HepG2 (cell line): ENCODE measurements around the gene DPH5. TPM values are rescaled to one million over a fixed set of nuclear protein-coding genes. Genes with fewer than 3 reads are reported as not detected.

Experiments
- ATAC-seq: fragments of 200-7000 bp; cut with Tn5 transposase; 3 replicates; pipeline ENCODE4 v1.9.1; 2020; ENCODE audit warnings: mild to moderate bottlenecking, moderate library complexity
- BruUV-seq: library from RNA; stranded (reverse); fragments of 400-500 nt; replicated peaks from 2 replicates; lab custom pipeline; 2021; lab: Mats Ljungman, UMichigan
- CTCF ChIA-PET: fragments of 300-600 bp; formaldehyde crosslinking; extraction: SDS; loops from one replicate; lab custom pipeline; 2021; ENCODE audit warnings: low total read pairs, inconsistent platforms, low intra/inter-chr PET ratio; lab: Yijun Ruan, JAX
- POLR2A ChIA-PET: fragments of 350-600 bp; sonication (Branson Sonifier 250); formaldehyde crosslinking; loops from one replicate; lab custom pipeline; 2020; ENCODE audit warnings: antibody characterized with exemption, inconsistent platforms; lab: Yijun Ruan, JAX
- DNase-seq: peaks from one replicate; pipeline ENCODE4 v3.0.0-alpha.2; 2015; ENCODE audit warnings: low spot score
- FAIRE-seq: peaks from 3 replicates; lab custom pipeline; 2011; peaks lifted over from hg19 to GRCh38; lab: Jason Lieb, UNC
- H2AFZ ChIP-seq: one replicate; pipeline ENCODE4 v1.6.1; 2011; ENCODE audit warnings: low read length, inconsistent platforms
- H3K27ac ChIP-seq: fragments of 300-600 bp; 3 replicates; pipeline ENCODE4 v1.8.0; 2011; ENCODE audit warnings: mixed run types, mild to moderate bottlenecking, mixed read lengths, low read length, inconsistent platforms; ENCODE audit not compliant: insufficient read depth; ENCODE audit errors: extremely low read length
- H3K27me3 ChIP-seq, 2 experiments: fragments of 200-600 bp in 1 of 2; 2 replicates in 1 of 2; 3 replicates in 1 of 2; pipeline versions ENCODE4 v1.6.0 to v1.8.0; 2011; ENCODE audit warnings: low read length in 2 of 2, mild to moderate bottlenecking in 2 of 2, moderate library complexity in 2 of 2, inconsistent platforms in 1 of 2; ENCODE audit not compliant: insufficient read depth in 2 of 2, control insufficient read depth in 1 of 2
- H3K36me3 ChIP-seq, 2 experiments: fragments of 200-600 bp in 1 of 2; replicated peaks in 1 of 2; 2 replicates in 1 of 2; 3 replicates in 1 of 2; pipeline versions ENCODE4 v1.5.1 to v1.8.0; 2011; ENCODE audit warnings: low read length in 2 of 2, inconsistent platforms in 1 of 2; ENCODE audit not compliant: insufficient read depth in 2 of 2, control insufficient read depth in 1 of 2
- H3K4me1 ChIP-seq: 2 replicates; pipeline ENCODE4 v1.5.1; 2012; ENCODE audit warnings: low read length, inconsistent platforms; ENCODE audit not compliant: insufficient read depth
- H3K4me2 ChIP-seq: 2 replicates; pipeline ENCODE4 v1.6.0; 2011; ENCODE audit warnings: low read depth, low read length, inconsistent platforms
- H3K4me3 ChIP-seq, 3 experiments: fragments of 200-600 bp in 1 of 3; sonication (generic), shearing (Covaris generic) in 1 of 3; replicated peaks in 1 of 3; 2 replicates each; pipeline ENCODE4 v1.5.1; 2011 to 2016; ENCODE audit warnings: low read length in 3 of 3, inconsistent platforms in 2 of 3, low read depth in 2 of 3, mild to moderate bottlenecking in 2 of 3, control low read depth in 1 of 3, mixed read lengths in 1 of 3; ENCODE audit not compliant: insufficient read depth in 1 of 3
- H3K79me2 ChIP-seq: one replicate; pipeline ENCODE4 v1.6.1; 2011; ENCODE audit warnings: low read length, inconsistent platforms; ENCODE audit not compliant: insufficient read depth
- H3K9ac ChIP-seq: 2 replicates; pipeline ENCODE4 v1.6.0; 2011; ENCODE audit warnings: mild to moderate bottlenecking, low read depth, low read length, inconsistent platforms; ENCODE audit not compliant: insufficient read depth
- H3K9me3 ChIP-seq: 2 replicates; pipeline ENCODE4 v1.5.1; 2012; ENCODE audit warnings: mild to moderate bottlenecking, low read length
- H4K20me1 ChIP-seq: 2 replicates; pipeline ENCODE4 v1.6.0; 2011; ENCODE audit warnings: inconsistent platforms, mild to moderate bottlenecking, low read length, moderate library complexity; ENCODE audit not compliant: insufficient read depth
- CREBL2 ChIP-seq: sonication (generic); formaldehyde crosslinking; IDR thresholded peaks from 2 replicates; pipeline ENCODE4 v1.8.1; 2023; ENCODE audit warnings: missing genetic modification reagents, mild to moderate bottlenecking, borderline replicate concordance
- DNMT1 ChIP-seq: sonication (generic); formaldehyde crosslinking; IDR thresholded peaks from 2 replicates; pipeline ENCODE4 v1.5.1; 2020; ENCODE audit warnings: mild to moderate bottlenecking, missing genetic modification reagents
- GFI1 ChIP-seq: sonication (generic); formaldehyde crosslinking; IDR thresholded peaks from 2 replicates; pipeline ENCODE4 v1.5.0; 2020; ENCODE audit warnings: missing genetic modification reagents, mild to moderate bottlenecking, borderline replicate concordance
- HMG20A ChIP-seq: IDR thresholded peaks from 2 replicates; pipeline ENCODE4 v1.6.1; 2016; ENCODE audit warnings: borderline replicate concordance
- LCORL ChIP-seq, 2 experiments: fragments of 450-650 bp in 1 of 2; sonication (generic) in 1 of 2; formaldehyde crosslinking in 1 of 2; IDR thresholded peaks; 2 replicates each; pipeline versions ENCODE4 v1.5.0 to v1.6.1; 2017 to 2020; ENCODE audit warnings: antibody characterized with exemption in 1 of 2, missing genetic modification reagents in 1 of 2
- NKX3-1 ChIP-seq: sonication (generic); formaldehyde crosslinking; IDR thresholded peaks from 2 replicates; pipeline ENCODE4 v1.5.0; 2020; ENCODE audit warnings: missing genetic modification reagents
- POLR2A ChIP-seq, 2 experiments: IDR thresholded peaks; 2 replicates each; pipeline ENCODE4 v1.6.1; 2011; ENCODE audit warnings: low read depth in 2 of 2, low read length in 2 of 2, mild to moderate bottlenecking in 1 of 2, moderate library complexity in 1 of 2; ENCODE audit not compliant: insufficient read depth in 1 of 2
- THRA ChIP-seq: sonication (generic); formaldehyde crosslinking; IDR thresholded peaks from 2 replicates; pipeline ENCODE4 v1.4.0; 2020; ENCODE audit warnings: missing genetic modification reagents, borderline replicate concordance
- TMF1 ChIP-seq: sonication (generic); formaldehyde crosslinking; IDR thresholded peaks from 2 replicates; pipeline ENCODE4 v1.8.1; 2022; ENCODE audit warnings: low read depth, missing genetic modification reagents
- ZNF556 ChIP-seq: sonication (generic); formaldehyde crosslinking; IDR thresholded peaks from 2 replicates; pipeline ENCODE4 v1.4.0; 2020; ENCODE audit warnings: mild to moderate bottlenecking, missing genetic modification reagents, borderline replicate concordance
- ZNF569 ChIP-seq: sonication (generic); formaldehyde crosslinking; IDR thresholded peaks from 2 replicates; pipeline ENCODE4 v1.5.0; 2020; ENCODE audit warnings: mild to moderate bottlenecking, missing genetic modification reagents, moderate library complexity, borderline replicate concordance
- ZNF605 ChIP-seq: sonication (generic); formaldehyde crosslinking; IDR thresholded peaks from 2 replicates; pipeline ENCODE4 v1.8.0; 2022; ENCODE audit warnings: mild to moderate bottlenecking, missing genetic modification reagents
- ZNF652 ChIP-seq: IDR thresholded peaks from 2 replicates; pipeline ENCODE4 v1.6.1; 2016; ENCODE audit warnings: low read depth, borderline replicate concordance
- WGBS: methylation state at CpG from one replicate; pipeline ENCODE4 v1.1.6; 2017; ENCODE audit warnings: low lambda C conversion rate; 5-methylcytosine and 5-hydroxymethylcytosine counted together
- in situ Hi-C: cut with HindIII; loops from 2 replicates; pipeline ENCODE4 v1.10.0; 2017; ENCODE audit warnings: low pct_unique_long_range_greater_than_20kb; ENCODE audit not compliant: extremely low pct_ligation_motif_present
- intact Hi-C: fragments of 100-400 bp; cut with micrococcal nuclease; formaldehyde crosslinking; loops from one replicate; pipeline ENCODE4 v1.10.0; 2022; ENCODE audit not compliant: unreplicated experiment
- polyA plus RNA-seq, 8 experiments: library from polyadenylated mRNA; depleted of rRNA in 3 of 8; stranded (reverse) in 7 of 8; unstranded in 1 of 8; fragments of >200 nt; fragmentation: Illumina TruSeq in 4 of 8; extraction: Trizol in 4 of 8; gene quantifications; 2 replicates each; pipeline versions ENCODE4 v1.2.1 to v1.2.3, GENCODE V29; 2011 to 2016; ENCODE audit warnings: low read depth in 4 of 8, missing spikeins in 1 of 8, mixed read lengths in 1 of 8; ENCODE audit not compliant: insufficient read depth in 1 of 8
- total RNA-seq, 5 experiments: library from RNA; depleted of rRNA; stranded (reverse); fragments of >200 nt; fragmentation: Illumina TruSeq; extraction: Trizol; gene quantifications; 2 replicates each; pipeline ENCODE4 v1.2.3, GENCODE V29; 2016; ENCODE audit warnings: low read depth in 1 of 5

Gene DPH5
- total and polyA plus RNA-seq, 2 of the 13 experiments (the other 11 are each of a cell fraction or from before 2014, with no cell fraction given), result 53.2 to 79.6 TPM

GRCh38 chr1:100998426-100998825, 27.2 kb downstream of the DPH5 start:
- DNase-seq (no peak), FAIRE-seq (no peak), ATAC-seq (no peak)
- no peak overlapping the region for H2AFZ ChIP-seq
- H3K36me3 ChIP-seq, result peaks cover 0 to 18% of the 10 kb centered on the region in 2 experiments; a peak in 2 of 5 replicates
- CTCF ChIA-PET, result no interaction called here
- H3K4me2 ChIP-seq, result no peak overlapping the region
- no peaks in the 10 kb centered on the region for H3K9me3 ChIP-seq
- H3K79me2 ChIP-seq, result no peaks in the 10 kb centered on the region
- no peak for TF ChIP-seq ZNF652 (CRISPR knock-in tag)
- no peak for TF ChIP-seq CREBL2 (CRISPR knock-in tag)
- no peak for TF ChIP-seq DNMT1 (CRISPR knock-in tag)
- no peak for TF ChIP-seq LCORL (IDR thresholded peaks at IDR 0.05)
- no peak for TF ChIP-seq LCORL (CRISPR knock-in tag; IDR thresholded peaks at IDR 0.05)
- no peak for TF ChIP-seq ZNF569
- no peak for TF ChIP-seq THRA (CRISPR knock-in tag)
- TF ChIP-seq ZNF605 (CRISPR knock-in tag), result no peak
- TF ChIP-seq TMF1 (CRISPR knock-in tag), result no peak
- TF ChIP-seq ZNF556 (CRISPR knock-in tag), result no peak
- TF ChIP-seq POLR2A (IDR thresholded peaks at IDR 0.05; ENCODE audit: insufficient read depth in 1 of 2, low read depth in 2 of 2, low read length in 2 of 2), result no peak
- no peak for TF ChIP-seq NKX3-1 (CRISPR knock-in tag)
- no peak for TF ChIP-seq GFI1 (CRISPR knock-in tag)
- TF ChIP-seq HMG20A (CRISPR knock-in tag), result no peak
- 88% methylated on average over 1 of the region's 1 CpG for WGBS
- no peaks in the 10 kb centered on the region for H3K27me3 ChIP-seq
- POLR2A ChIA-PET, result no interaction called here
- in situ Hi-C loops (no loop called here), intact Hi-C loops (no loop called here)
- no peak overlapping the region for H3K9ac ChIP-seq
- no peaks in the 10 kb centered on the region for H4K20me1 ChIP-seq
- H3K4me3 ChIP-seq, result no peak overlapping the region
- H3K4me1 ChIP-seq, result peaks cover 19% of the 10 kb centered on the region
- H3K27ac ChIP-seq, result no peak overlapping the region
- BruUV-seq, result no TSS peak
